Effector memory CD8-positive, alpha-beta T cell (primary cell): ENCODE measurements around the gene CTIF.

Experiments
- ATAC-seq: fragments of 150-1000 bp; cut with Tn5 transposase; replicated peaks from 2 replicates; pipeline ENCODE4 v1.10.0; 2021; ENCODE audit warnings: mild to moderate bottlenecking, moderate library complexity
- DNase-seq, 3 experiments: peaks; one replicate each; pipeline ENCODE4 v3.0.0; 2021
- H3K27ac Mint-ChIP-seq, 2 donors: one replicate each; pipeline ENCODE4 v1.8.0; 2022; ENCODE audit warnings: mild to moderate bottlenecking in 2 of 2, mixed read lengths in 2 of 2, moderate library complexity in 2 of 2
- H3K27me3 Mint-ChIP-seq, 2 donors: one replicate each; pipeline ENCODE4 v1.8.0; 2022; ENCODE audit warnings: mixed read lengths in 2 of 2
- H3K36me3 Mint-ChIP-seq: one replicate; pipeline ENCODE4 v1.8.0; 2022; ENCODE audit warnings: mild to moderate bottlenecking, moderate library complexity, mixed read lengths; ENCODE audit not compliant: insufficient read depth
- H3K4me1 Mint-ChIP-seq, 2 donors: one replicate each; pipeline ENCODE4 v1.8.0; 2022; ENCODE audit warnings: low read depth in 2 of 2, mixed read lengths in 2 of 2
- H3K4me3 Mint-ChIP-seq, 2 donors: one replicate each; pipeline ENCODE4 v1.8.0; 2022; ENCODE audit warnings: mild to moderate bottlenecking in 2 of 2, mixed read lengths in 2 of 2, moderate library complexity in 2 of 2
- H3K9me3 Mint-ChIP-seq, 2 donors: one replicate each; pipeline ENCODE4 v1.8.0; 2022; ENCODE audit warnings: mixed read lengths in 2 of 2

CTIF gene

DNA sequence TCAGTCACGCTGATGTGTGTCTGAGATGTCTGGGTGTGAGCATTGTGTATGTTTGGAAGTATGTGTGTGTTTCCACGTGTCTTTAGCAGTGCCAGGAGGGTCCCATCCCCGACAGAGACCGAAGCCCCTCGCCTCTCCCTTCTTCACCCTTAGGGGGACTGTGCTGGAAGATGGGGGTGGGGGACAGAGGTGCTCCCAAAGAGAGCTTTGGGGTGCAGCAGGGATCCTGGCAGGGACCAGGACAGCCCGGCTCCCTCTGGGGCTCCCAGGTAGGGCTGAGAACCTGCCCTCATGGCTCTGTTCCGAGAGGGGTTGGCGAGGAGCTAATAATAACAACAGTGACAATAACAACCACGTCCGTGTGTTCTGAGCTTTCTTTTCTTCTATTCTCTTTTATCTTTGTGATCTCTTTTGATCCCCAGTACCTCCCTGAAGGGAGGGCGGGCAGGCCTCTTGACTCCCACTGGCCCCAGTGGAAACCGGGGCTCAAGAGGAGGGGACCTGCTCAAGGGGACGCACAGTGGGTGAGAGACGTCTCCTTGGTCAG, 354.3 kb downstream of the CTIF start:
- peaks cover 9 to 14% of the 10 kb centered on the region in 2 donors for H3K4me1 Mint-ChIP-seq
- no peak for DNase-seq

DNA sequence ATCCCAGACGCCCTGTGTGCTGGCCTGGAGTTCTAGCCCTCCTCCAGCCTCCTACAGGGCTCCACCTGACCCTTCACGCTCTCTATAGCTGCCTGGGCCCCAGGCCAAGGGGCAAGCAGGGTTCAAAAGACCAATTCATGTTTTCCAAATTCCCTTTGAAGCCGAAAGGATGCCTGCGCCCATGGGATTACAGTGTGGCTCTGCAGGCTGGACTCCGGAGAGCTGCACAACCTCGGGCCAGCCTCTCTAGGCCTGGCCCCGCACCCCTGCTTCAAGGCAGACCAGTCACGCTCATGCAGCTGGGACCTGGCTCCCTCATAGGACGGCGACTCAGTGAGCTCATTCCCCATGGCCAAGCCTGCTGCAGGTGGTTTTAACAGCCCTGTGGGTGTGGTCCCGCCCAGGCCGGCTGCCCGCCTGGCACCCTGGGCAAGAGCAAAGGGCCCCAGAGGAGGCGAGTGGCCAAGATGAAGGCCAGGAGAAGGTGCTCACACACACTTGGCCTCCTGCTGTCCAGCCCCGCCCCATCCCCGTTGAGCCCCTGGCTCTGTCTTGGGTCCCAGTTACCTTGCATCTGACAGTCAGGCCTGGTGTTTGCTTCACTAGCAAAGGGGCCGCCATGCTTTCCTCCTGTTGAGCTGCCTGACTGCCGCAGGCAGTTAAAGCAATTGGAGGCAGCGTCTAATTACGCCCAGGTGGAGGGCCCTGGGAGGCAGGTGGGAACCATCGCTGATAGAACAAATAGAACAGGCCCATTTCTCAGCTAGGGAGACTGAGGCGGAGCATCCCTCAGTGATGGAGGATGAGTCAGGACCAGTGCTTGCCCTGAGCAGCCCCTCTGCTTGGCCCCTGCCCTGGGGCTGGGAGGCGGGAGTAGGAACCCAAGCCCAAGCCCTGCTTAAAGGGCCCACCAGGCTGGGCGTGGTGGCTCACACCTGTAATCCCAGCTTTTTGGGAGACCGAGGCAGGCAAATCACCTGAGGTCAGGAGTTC, 355.1 kb downstream of the CTIF start:
- H3K27ac Mint-ChIP-seq = no peak overlapping the region

More for the DNA sequence above, 354.3 kb downstream of the CTIF start:
- no peaks in the 10 kb centered on the region for H3K27me3 Mint-ChIP-seq
- peaks cover 5% of the 10 kb centered on the region for H3K36me3 Mint-ChIP-seq
- ATAC-seq = no peak
- H3K4me3 Mint-ChIP-seq = no peak overlapping the region
- H3K9me3 Mint-ChIP-seq = no peaks in the 10 kb centered on the region
- H3K27ac Mint-ChIP-seq = no peak overlapping the region

DNA sequence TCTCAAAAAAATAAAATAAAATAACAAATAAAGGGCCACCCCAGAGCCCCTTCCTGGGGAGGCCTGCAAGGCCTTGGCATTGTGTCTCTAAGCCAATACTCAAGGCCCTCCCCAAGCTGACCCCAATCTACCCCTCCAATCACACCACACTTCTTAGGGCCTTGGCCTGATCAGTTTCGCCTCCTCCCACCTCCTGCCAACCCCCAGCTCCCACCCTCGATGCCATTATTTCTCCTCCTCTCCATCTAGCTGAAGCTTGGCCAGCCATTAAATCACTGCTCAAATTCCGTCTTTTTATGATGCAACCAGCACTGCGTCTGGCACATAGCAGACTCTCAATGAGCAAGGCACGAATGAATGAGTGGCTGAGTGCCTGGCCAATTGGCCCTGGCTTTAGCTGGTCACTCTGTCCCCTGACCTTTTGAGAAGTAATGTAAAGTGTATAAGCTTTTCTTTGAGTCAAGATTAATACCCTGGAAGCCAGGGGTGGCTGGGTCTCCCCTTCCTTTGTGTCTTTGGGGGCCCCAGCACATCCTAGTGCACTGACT, 356.0 kb downstream of the CTIF start:
- DNase-seq (no peak), ATAC-seq (no peak)
- Mint-ChIP-seq H3K27me3 (no peaks in the 10 kb centered on the region), H3K36me3 (peaks cover 5% of the 10 kb centered on the region), H3K9me3 (no peaks in the 10 kb centered on the region), H3K4me1 (peaks cover 9 to 14% of the 10 kb centered on the region in 2 donors), H3K27ac (peak overlapping the region in 1 of 2 donors; percentile 59), H3K4me3 (no peak overlapping the region)

More for the DNA sequence above, 355.1 kb downstream of the CTIF start:
- DNase-seq (no peak), ATAC-seq (no peak)
- Mint-ChIP-seq H3K4me3 (no peak overlapping the region), H3K4me1 (peaks cover 9 to 14% of the 10 kb centered on the region in 2 donors), H3K36me3 (peaks cover 5% of the 10 kb centered on the region), H3K27me3 (no peaks in the 10 kb centered on the region), H3K9me3 (no peaks in the 10 kb centered on the region)

DNA sequence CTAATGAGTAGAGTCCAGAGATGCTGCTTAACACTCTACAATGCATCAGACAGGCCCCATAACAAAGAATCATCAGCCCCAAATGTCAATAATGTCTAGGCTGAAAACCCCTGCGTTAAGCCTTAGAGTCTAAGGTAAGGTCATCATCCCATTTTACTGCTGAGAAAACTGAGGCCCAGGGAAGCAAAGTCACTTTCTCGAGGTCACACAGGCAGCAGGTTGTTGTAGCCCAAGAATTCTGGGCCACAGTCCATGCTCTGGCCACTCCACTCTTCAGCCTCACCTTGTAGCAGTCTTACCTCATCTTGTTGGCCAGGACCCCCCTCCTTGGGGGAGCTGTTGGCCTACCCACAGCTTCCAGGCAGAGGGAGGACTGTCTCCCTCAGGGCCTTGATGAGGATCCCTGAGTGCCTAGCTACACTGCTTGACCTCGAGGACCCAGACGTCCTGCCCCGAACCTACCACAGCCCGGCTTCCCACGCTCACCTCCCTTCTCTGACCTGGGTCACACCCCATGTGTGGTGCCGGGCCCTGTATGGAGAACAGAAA, 357.6 kb downstream of the CTIF start:
- no peaks in the 10 kb centered on the region for H3K27me3 Mint-ChIP-seq
- peaks cover 9 to 15% of the 10 kb centered on the region in 2 donors for H3K4me1 Mint-ChIP-seq
- DNase-seq (no peak), ATAC-seq (no peak)
- peak overlapping the region; percentile 27 to 57 for H3K27ac Mint-ChIP-seq
- H3K36me3 Mint-ChIP-seq = peaks cover 2% of the 10 kb centered on the region
- no peaks in the 10 kb centered on the region for H3K9me3 Mint-ChIP-seq
- no peak overlapping the region for H3K4me3 Mint-ChIP-seq

DNA sequence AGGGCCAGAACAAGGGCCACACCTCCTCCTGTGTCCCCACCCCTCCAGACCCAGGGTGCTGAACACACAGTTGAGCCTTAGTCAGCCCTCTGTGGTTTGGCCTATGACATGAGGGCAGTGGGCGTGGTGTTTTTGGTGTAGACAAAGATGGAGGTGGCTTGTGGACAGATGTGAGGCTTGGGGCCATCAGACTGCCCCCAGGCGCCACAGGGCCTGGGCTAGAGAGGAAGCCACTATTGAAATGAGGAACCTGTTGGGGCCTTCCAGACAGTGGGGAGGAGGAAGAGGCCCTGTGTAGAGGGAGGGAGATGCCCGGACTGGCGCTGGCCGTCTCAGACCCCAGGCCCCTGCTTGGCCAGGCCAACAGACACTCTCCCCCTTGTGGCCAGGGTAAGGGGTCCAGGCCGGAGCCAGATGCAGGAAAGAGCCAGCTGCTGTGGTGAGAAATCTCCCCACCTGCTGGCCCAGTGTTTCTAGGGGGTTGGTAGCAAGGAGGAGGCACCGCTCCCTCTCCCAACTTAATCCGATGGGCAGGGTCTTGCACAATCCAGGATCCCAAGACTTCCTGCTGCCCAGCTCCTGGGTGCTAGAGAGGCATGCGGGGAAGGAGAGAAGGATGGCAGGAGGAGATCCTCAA, 358.2 kb downstream of the CTIF start:
- no peak overlapping the region for H3K4me3 Mint-ChIP-seq
- H3K4me1 Mint-ChIP-seq = peaks cover 9 to 15% of the 10 kb centered on the region in 2 donors
- ATAC-seq (peak; percentile 75), DNase-seq (no peak)
- H3K36me3 Mint-ChIP-seq = peaks cover 2% of the 10 kb centered on the region
- H3K9me3 Mint-ChIP-seq = no peaks in the 10 kb centered on the region
- no peaks in the 10 kb centered on the region for H3K27me3 Mint-ChIP-seq
- H3K27ac Mint-ChIP-seq = peak overlapping the region in 1 of 2 donors; percentile 57

DNA sequence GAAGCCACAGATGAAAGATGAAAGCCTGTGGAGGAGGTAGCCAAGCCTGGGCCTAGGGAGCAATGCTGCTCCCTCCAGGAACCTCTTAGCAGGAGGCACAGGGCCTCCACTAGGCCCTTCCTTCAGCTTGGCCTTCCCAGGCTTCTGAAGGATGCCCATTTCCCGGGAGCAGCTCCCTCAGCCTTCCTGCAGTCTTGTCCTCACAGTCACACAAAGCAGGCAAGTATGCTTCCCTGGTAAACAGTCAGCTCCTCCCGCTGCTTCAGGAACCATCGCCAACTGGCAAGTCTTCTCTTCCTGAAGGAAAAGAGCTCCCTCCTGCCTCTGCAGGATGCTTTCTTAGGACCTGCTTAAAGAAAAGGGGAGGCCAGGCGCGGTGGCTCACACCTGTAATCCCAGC, 358.7 kb downstream of the CTIF start:
- H3K36me3 Mint-ChIP-seq = peaks cover 2% of the 10 kb centered on the region
- no peak for DNase-seq
- no peak overlapping the region for H3K4me3 Mint-ChIP-seq
- no peak overlapping the region for H3K27ac Mint-ChIP-seq
- no peaks in the 10 kb centered on the region for H3K9me3 Mint-ChIP-seq
- H3K27me3 Mint-ChIP-seq = no peaks in the 10 kb centered on the region
- peaks cover 9 to 15% of the 10 kb centered on the region in 2 donors for H3K4me1 Mint-ChIP-seq
- ATAC-seq = no peak

DNA sequence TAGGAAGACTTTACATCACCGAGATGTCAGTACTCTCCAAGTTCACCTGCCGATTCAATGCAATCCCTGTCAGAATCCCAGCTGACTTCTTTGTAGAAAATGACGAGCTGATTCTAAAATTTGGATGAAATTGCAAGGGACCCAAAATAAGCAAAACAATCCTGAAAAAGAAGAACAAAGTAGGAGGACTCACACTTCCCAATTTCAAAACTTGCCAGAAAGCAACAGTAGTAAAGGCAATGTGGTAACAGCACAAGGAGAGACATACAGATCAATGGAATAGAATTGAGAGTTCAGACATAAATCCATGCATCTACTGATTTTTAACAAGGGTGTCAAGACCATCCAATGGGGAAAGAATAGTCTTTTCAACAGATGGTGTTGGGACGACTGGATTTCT, 359.7 kb downstream of the CTIF start:
- no peak for DNase-seq
- Mint-ChIP-seq H3K9me3 (no peaks in the 10 kb centered on the region), H3K36me3 (peaks cover 2% of the 10 kb centered on the region), H3K4me1 (peaks cover 9 to 15% of the 10 kb centered on the region in 2 donors), H3K27me3 (no peaks in the 10 kb centered on the region), H3K4me3 (no peak overlapping the region), H3K27ac (no peak overlapping the region)
- no peak for ATAC-seq

DNA sequence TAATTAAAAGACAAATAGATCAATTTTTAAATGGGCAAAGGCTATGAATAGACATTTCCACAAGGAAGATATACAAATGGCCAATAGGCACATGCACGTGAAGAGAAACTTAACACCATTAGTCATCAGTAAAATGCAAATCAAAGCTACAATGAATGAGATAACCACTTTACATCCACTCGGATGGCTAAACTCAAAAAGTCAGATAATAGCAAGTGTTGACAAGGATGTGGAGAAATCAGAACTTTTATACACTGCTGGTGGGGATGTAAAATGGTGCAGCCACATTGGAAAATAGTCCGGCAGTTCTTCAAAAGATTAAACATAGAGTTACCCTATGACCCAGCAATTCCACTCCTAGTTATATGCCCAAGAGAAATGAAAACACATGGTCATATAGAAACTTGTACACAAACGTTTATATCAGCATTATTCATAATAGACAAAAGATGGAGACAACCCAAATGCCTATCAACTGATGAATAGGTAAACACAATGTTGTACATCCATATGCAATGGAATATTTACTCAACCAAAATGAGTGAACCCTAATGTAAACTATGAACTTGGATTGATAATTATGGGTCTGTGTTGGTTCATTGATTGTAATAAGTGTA, 360.8 kb downstream of the CTIF start:
- Mint-ChIP-seq H3K4me1 (peaks cover 9 to 15% of the 10 kb centered on the region in 2 donors), H3K4me3 (no peak overlapping the region), H3K27me3 (no peaks in the 10 kb centered on the region), H3K27ac (no peak overlapping the region), H3K36me3 (peaks cover 1% of the 10 kb centered on the region), H3K9me3 (peaks cover 1 to 8% of the 10 kb centered on the region in 2 donors)
- ATAC-seq (no peak), DNase-seq (no peak)

DNA sequence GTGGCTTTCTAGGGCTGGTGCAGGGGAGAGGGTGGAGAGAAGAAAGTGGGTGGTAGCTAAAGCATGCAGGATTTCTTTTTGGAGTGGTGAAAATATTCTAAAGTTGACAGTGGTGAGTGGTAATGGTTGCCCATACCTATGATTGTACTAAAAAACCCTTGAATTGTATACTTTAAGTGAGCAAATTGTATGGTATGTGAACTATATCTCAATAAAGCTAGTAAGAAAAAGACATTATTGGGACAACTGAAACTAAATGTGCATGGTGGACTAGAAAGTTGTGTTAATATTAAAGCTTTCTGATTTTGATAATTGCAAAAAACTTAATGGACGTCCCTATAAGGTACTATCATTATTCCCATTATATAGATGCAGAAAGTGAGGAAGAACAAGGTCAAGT, 361.6 kb downstream of the CTIF start:
- H3K27ac Mint-ChIP-seq = no peak overlapping the region
- H3K9me3 Mint-ChIP-seq = peaks cover 3 to 15% of the 10 kb centered on the region in 2 donors
- H3K4me1 Mint-ChIP-seq = peaks cover 9 to 11% of the 10 kb centered on the region in 2 donors
- H3K36me3 Mint-ChIP-seq = no peaks in the 10 kb centered on the region
- DNase-seq (no peak), ATAC-seq (no peak)
- H3K4me3 Mint-ChIP-seq = no peak overlapping the region
- no peaks in the 10 kb centered on the region for H3K27me3 Mint-ChIP-seq

DNA sequence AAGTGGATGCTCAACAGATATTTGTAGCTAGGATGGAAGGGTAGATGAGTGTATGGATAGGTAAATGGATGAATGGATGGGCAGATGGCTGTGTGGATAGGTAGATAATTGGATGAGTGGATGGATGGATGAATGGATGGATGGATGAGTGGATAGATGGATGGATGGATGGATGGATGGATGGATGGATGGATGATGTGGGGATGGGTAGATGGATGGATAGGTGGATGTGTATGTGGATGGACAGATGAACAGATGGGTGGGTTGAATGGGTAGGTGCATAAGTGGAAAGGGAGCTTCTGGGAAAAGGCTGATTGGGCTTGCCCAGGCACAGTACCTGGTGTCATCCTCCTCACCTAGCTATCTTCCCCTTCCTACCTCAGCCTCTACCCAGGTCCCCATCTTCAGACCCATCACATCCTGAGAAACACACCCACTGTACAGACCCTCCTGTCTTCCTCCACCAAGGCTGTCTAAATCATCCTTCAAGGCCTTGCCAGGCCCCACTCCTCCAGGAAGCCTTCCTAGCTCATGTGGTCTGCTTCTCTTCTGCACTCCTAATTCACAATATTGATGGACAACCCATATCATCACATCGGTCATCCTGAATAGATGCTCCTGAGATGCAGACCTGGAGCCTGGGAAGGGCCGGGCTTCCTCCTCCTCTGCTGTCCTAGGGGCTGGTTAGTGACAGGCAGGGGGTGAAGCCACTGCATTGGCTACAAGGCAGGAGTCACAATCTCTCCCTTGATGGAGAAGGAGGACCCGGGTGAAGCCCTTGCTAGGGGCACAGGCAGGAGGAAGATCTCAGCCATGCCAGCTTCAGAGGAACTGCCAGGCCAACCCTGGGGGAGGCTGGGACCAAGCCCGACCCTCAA, 362.6 kb downstream of the CTIF start:
- Mint-ChIP-seq H3K9me3 (peaks cover 3 to 15% of the 10 kb centered on the region in 2 donors), H3K27ac (no peak overlapping the region), H3K27me3 (no peaks in the 10 kb centered on the region), H3K4me3 (no peak overlapping the region), H3K36me3 (no peaks in the 10 kb centered on the region), H3K4me1 (peaks cover 5 to 8% of the 10 kb centered on the region in 2 donors)
- ATAC-seq (no peak), DNase-seq (no peak)

DNA sequence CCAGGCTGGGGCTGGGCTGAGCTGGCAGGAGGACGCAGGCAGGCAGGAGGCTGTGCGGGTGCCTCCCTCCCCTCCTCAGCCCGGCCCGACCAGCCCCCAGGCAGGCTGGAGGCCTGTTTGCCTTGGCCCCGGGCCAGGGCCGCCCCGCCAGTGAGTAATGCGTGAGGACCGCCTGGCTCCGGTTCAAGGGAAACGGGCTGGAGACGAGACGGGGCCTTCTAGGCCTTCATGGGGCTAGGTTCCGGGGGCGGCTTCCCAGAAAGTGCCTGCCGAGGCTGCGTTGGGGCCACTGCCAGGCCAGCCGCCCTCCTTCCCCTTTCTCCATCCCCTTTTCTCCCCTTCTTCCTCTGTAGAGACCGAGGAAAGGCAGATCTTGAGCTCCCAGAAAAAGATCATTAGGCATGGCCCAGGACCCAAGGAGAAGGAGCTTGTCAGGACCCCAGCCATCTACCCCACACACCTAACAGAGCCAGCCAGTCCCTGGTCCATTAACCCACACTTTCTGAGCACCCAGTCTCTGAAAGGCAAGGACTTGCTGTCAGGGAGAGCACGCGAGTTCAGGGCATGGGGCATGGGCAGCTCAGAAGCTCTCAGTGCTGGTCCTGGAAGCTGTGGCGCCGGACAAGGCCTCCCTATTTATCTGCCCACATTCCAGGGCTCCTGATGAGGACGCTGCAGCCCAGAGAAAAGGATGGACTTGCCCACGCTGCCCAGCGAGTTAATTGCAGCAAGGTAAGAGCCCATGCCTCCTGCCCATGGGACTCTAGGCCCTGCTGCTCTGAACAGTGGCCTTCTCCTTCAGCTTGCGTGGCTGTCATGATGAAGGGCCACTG, 363.4 kb downstream of the CTIF start:
- peaks cover 3 to 15% of the 10 kb centered on the region in 2 donors for H3K9me3 Mint-ChIP-seq
- no peak for ATAC-seq
- DNase-seq = no peak
- H3K27me3 Mint-ChIP-seq = no peaks in the 10 kb centered on the region
- no peak overlapping the region for H3K27ac Mint-ChIP-seq
- peaks cover 0 to 4% of the 10 kb centered on the region in 2 donors for H3K4me1 Mint-ChIP-seq
- no peaks in the 10 kb centered on the region for H3K36me3 Mint-ChIP-seq
- H3K4me3 Mint-ChIP-seq = no peak overlapping the region
